NB4 (cell line): Measurements from ENCODE around the gene RIOX2.
A peak's percentile ranks its signal among the peaks of the same experiment; 100 is the strongest.

ENCODE experiments used
- DNase-seq: peaks from one replicate; pipeline ENCODE4 v3.0.0; 2010; ENCODE audit warnings: low read depth
- H3K4me3 ChIP-seq: one replicate; pipeline ENCODE4 v1.5.1; 2011; ENCODE audit warnings: mild to moderate bottlenecking, low read depth, low read length, moderate library complexity
- CTCF ChIP-seq: IDR thresholded peaks from one replicate; pipeline ENCODE4 v1.5.1; 2012; ENCODE audit warnings: low read depth, low read length
- MAX ChIP-seq: IDR thresholded peaks from 2 replicates; pipeline ENCODE4 v1.6.1; 2011; ENCODE audit warnings: low read depth, low read length
- MYC ChIP-seq: IDR thresholded peaks from 2 replicates; pipeline ENCODE4 v1.6.1; 2011; ENCODE audit warnings: low read depth, low read length
- POLR2A ChIP-seq: IDR thresholded peaks from 2 replicates; pipeline ENCODE4 v1.6.1; 2011; ENCODE audit warnings: mild to moderate bottlenecking; ENCODE audit not compliant: insufficient read length; ENCODE audit errors: extremely low read depth

RIOX2 gene

GRCh38 chr3:97938444-97938843, 33.8 kb downstream of the RIOX2 start:
- TF ChIP-seq MYC (no peak), CTCF (no peak), POLR2A (no peak), MAX (no peak)
- no peak for DNase-seq

GRCh38 chr3:97937205-97937604, 35.0 kb downstream of the RIOX2 start:
- TF ChIP-seq MYC (no peak), CTCF (no peak), POLR2A (no peak), MAX (no peak)
- DNase-seq = no peak
- H3K4me3 ChIP-seq = no peak overlapping the region

More at GRCh38 chr3:97938444-97938843, 33.8 kb downstream of the RIOX2 start:
- no peak overlapping the region for H3K4me3 ChIP-seq

- TF ChIP-seq CTCF = no peak
- no peak for TF ChIP-seq MYC
- TF ChIP-seq MAX = no peak
- no peak for TF ChIP-seq POLR2A
- H3K4me3 ChIP-seq = no peak overlapping the region
- no peak for DNase-seq
Observed at GRCh38 chr3:97935842-97936241, 36.4 kb downstream of the RIOX2 start.

- DNase-seq = no peak
- no peak overlapping the region for H3K4me3 ChIP-seq
- no peak for TF ChIP-seq POLR2A
- no peak for TF ChIP-seq MAX
- no peak for TF ChIP-seq MYC
- no peak for TF ChIP-seq CTCF
Observed at GRCh38 chr3:97934980-97935695, 37.1 kb downstream of the RIOX2 start.

GRCh38 chr3:97932387-97932801, 39.8 kb downstream of the RIOX2 start:
- no peak for TF ChIP-seq MAX
- TF ChIP-seq CTCF = no peak
- TF ChIP-seq MYC = no peak
- no peak for TF ChIP-seq POLR2A
- DNase-seq = peak; percentile 63
- H3K4me3 ChIP-seq = no peak overlapping the region
